Hippocampal formation (tissue), 2 donors: ENCODE measurements around the gene MSI2.
"Not testable (repeated sequence)": the region's sequence is repeated elsewhere in the genome, so short reads cannot be mapped to it uniquely, and the experiment has no call there.

Experiments used
- DNase-seq, 2 donors: peaks; one replicate each; lab custom pipeline; 2025; lab: John Stamatoyannopoulos, UW

The MSI2 gene

DNA sequence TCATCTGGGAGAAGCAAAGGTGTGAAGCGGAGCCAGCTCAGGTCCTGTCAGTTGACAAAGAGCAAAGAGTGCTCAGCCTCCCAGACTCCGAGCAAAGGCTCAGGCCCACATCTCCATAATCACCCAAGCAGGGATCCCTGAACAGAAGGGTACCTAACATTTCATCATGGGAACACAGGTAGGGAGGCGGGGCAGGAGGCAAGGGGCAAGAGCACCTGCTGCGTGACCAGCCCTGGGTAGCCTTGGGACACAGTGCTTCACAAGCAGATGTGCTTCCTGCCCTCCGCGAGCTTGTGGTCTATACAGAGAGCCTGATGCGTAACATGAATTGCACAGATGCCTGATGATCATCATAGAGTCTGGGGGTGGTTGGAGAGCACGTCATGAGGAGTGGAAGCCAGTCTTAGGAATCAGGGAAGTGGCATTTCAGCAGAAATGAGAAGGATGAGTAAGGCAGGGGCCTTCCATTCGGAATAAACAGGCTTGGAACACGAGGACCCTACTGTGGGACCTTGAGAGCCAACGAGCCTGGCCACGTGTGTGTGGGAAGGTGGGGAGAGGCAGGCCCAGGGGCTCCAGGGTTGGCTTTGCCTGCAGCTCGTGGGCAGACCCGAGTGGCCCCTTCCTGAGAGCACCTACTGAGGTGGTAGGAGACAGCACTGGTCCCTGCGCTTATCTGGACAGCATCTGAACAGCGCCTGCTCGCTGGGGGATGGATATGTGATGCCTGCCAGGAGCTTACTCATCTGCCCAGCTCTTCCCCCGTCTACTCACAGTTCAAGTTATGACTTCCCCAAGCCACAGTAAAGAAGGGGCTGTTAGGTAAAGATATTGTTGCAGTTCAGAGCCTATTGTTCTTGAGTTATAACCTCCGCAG is 363.0 kb downstream of the MSI2 start:
- no peak for DNase-seq

DNA sequence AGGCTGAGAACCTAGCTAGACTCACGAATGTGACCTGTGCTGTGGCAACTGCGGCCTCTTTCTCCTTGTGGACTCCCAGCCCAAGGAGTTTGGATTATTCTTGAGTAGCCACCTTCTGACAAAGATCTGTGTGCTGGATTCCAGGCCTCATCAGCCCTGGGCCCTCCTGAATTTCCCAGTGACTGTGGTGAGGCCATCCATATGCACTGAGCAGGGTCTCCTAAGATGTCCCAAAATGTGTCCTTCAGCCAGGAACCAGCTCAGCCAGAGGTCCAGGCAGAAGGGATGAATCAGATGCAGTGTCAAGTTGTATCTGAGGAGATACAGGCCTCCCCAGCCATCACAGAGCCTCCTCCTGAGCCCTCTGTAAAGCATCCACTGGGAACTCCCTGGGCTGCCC is 364.3 kb downstream of the MSI2 start:
- DNase-seq = no peak

DNA sequence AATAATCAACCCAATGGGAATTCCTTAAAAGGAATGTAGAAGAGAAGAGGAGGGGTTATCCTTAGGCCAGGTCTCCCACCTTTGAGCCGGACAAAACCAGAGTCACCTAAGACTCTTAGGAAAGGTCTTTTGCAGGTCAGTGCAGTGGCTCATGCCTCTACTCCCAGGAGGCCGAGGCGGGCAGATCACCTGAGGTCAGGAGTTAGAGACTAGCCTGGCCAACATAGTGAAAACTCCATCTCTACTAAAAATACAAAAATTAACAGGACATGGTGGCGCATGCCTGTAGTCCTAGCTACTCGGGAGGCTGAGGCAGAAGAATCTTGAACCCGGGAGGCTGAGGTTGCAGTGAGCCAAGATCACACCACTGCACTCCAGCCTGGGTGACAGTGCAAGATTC is 365.5 kb downstream of the MSI2 start:
- not testable (repeated sequence) for DNase-seq

DNA sequence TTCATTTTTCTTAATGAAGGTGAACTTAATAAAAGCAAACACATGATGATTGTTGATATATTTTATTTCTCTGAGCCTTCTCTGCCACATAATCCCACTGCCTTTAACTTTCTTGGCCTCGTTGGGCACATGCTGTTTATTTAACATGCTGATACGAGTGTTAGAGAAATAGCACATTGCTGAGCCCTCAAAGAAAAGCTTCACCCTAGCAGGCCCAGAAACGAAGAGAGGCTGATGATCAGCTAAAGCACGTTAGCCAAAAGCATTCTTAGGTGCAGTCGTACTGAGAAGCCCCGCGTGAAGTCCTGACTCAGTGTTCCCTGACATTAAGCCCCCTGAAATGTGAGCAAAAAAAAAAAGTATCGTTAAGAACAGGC is 366.0 kb downstream of the MSI2 start:
- no peak for DNase-seq

DNA sequence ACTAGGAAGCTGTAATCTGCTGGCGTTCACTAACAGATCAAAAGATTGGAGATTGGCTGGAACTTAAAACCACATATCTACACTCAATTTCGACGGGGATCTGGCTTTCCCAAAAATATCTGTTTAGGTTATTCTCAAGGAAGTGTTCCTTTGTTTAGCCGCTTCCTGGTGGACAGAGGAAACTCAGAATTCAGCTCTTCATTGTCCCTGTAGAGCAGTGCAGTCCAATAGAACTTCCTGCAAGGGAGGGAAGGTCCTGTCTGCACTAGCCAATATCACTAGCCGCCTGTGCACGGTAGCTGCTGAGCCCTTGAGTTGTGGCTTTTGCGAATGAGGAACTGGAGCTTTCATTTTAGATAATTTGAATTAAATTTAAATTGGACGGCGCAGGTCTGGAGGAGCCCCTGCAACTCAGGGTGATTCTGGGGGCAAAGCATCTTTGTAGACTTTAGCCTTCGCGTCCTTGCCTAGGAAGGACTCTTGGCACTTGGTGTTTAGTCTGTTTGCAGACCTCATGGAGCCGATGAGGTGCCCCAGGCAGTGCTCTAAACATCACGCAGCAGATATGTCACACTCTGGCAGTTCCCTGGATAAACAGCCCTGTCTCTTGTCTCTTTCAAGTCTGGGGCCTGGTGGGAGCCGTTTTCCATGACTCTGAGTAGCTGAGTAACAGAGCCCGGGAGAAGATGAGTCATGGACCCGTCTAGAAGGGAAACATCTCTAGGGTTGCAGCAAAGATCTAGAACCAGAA is 366.5 kb downstream of the MSI2 start:
- no peak for DNase-seq

DNA sequence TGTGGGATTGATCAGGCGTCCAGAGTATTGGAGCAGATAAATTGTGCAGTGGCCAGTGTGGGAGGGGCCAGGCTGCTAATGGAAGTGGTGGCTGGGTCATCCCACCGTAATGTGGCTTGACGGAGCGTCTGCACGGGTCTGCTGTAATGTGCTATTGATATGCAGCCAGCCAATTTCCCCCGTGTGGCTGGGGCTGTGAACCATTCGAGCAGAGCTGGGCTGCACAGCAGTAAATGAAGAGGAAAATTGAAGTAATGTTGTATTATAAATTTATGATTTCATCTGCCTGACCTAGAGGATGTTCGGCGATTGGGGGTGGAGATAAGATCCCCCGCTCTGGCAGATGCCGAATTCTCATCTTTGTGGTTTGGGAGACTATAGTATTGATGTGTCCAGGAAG is 367.3 kb downstream of the MSI2 start:
- DNase-seq = no peak

DNA sequence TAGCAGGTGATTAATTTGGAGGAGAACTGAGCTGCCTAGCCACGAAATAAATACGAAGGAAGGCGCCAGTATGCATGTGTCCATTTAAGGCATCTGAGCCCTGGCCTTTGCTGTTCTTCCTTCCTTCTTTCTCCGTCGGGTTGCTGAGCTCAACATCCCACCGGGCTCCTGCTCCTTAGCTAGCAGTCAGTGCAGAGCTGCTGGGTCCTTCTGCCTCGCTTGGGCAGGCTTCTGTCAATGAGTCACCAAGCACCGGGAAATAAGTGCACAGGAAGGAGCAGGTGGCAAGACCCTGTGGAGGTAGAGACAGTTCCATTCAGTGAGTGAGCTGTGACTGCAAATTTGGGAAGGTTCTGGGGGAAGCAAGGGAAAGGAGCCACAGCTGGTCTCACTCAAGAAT is 368.1 kb downstream of the MSI2 start:
- DNase-seq = no peak

DNA sequence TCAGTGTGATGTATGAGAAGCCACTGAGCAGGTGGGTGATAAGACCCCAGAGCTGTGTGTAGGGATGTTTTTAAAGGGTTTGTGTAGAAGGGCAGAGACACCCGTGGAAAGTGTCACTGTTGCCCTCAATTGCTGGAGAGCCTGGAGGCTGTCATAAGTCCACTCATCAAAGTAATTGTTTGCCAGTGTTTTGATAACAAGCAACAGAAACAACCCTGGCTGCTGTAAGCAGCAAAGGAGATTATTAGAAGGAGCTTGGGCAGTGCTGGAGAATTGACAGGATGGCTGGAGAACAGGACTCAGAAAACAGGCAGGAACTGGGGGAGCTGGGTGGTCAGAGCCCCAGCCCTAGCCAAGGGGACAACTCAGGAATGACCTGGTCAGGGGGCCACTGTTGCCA is 369.2 kb downstream of the MSI2 start:
- DNase-seq = no peak

DNA sequence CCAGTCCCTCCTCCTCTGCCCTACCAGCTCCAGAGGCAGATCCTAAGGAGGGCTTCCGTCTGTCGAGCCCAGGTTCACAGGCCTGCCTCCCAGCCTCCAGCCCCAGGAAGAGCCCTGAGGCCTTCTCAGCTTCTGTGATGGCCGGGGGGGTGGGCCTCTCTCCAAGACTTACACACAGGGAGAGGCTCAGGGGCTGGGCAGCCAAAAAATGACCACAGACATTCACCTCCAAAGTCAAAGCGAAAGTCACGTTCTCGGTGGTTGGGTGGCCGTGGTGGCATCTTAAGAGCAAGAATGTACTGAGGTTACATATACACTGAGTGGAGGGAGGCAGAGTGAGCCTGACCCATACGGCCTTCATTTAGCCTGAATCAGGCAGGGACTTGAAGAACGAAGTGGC is 369.6 kb downstream of the MSI2 start:
- no peak for DNase-seq

DNA sequence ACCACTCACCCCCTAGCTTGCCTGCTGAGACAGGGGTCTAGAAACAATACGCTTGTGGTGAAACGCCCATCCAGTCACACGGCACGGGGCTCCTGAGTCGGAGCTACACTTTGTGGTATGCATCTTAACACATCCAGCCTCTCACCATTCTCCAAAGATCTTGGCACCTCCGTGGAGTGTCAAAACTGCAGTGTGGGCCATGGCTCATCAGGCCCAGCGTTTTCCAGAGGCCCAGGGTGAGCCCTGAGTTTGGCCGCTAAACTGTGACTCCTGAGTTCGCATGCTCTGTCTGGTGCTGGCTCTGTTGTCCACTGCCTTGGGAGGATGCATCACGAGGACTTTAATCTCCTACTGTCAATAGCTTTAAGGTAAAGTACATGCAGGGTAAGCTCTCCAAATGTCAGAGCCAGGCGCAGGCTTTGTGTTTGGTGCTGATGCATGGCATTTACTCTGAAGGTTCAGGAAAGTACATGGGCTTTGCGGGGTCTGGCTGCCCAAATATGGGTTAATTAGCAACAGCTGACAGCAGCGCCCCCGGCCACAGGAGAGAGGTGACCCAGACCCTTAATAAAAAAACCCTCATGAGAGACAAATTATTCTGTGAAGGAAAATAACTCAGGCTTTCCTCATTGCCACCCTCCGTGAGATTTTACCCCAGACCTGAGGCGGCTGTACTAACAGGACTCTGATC is 370.3 kb downstream of the MSI2 start:
- DNase-seq = no peak

DNA sequence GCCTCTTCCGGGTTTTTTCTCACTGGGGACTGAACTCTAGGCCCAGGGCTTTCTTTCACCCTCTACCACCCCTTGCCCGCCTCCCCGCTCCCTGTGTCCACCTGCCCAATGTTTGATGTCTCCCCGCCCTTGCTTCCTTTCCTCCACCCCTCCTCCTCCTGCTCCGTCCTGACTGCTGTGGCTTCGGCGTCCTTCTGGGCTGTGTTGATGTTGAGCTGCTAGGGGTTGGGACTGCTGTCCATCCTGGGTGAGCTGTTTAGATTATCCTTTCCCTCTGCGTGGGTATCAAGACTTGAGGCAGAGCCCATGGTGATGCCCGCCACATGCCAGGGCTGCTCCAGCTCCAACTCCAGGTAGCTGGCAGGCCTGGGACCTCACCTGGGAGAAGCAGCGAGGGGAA is 371.3 kb downstream of the MSI2 start:
- no peak for DNase-seq

DNA sequence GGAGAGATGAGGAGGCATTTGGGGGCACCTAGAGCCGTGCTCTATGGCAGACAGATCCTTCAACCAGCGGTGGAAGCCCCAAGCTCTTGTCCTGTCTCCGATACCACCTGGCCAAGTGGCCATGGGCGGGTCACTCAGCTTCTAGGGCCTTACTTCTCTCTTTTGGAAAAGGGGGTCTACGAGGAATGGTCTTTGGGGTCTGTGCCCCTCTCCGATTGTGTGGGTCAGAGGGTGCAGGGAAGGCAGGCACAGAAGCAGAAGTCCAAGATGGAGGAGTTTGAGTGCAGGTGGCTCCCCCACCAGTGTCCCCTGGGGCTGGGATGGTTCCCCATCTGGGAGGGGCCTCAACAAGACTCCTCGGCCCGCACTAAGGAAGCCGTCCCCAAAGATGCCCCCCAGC is 372.1 kb downstream of the MSI2 start:
- no peak for DNase-seq

DNA sequence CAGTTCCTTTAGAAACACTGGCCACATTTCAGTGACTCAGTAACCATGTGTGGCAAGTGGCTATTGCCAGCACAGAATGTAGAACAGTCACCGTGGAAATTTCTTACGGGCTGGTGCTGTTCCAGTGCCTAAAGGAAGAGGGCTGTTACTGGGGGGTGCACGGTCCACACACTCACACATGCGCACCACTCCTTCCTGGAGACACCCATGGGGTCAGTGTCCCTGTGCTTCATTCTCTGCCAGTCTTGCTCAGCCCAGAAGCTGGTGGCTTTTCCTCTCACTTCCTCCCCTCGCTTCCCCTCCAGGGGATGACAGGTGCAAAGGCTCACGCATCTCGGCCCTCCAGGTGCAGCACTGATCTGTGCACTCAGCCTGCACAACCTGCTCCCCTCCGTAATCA is 373.1 kb downstream of the MSI2 start:
- no peak for DNase-seq

DNA sequence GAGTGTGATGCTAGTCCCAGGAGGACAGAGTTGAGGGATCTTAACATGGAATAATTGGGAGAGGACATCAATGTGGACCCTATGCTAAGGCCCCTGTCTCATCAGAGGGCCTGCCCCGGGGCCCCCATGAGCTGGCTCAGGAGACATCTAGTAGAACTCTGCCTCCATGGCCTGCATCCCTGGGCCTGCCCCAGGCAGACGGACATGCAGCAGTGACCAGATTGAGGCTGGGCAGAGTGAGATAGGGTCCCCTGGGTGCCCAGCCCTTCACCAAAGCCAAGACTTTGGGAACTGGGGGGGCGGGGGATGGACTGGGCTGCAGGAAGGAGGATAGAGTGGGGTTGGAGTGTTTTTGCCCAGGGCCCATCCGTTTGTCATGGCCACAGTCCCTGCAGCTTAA is 373.6 kb downstream of the MSI2 start:
- no peak for DNase-seq

DNA sequence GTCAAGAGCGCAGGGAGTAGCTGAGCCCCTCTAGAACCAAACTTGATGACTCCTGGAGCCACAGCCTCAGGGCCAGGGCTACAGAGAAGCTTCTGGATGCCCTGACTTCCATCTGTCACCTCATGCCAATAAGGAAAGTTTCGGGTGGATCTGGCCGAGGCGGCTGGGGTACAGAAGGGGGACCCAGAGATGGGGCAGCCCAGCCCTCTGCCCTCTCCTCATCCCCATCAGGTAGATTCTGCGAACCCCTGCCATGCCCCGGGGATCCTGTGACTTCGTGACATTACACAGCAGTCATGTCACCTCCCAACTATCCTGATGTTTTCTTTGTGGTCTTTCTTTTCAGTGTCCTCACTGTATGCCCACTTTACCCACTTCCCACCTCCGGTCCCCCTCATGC is 374.4 kb downstream of the MSI2 start:
- no peak for DNase-seq

DNA sequence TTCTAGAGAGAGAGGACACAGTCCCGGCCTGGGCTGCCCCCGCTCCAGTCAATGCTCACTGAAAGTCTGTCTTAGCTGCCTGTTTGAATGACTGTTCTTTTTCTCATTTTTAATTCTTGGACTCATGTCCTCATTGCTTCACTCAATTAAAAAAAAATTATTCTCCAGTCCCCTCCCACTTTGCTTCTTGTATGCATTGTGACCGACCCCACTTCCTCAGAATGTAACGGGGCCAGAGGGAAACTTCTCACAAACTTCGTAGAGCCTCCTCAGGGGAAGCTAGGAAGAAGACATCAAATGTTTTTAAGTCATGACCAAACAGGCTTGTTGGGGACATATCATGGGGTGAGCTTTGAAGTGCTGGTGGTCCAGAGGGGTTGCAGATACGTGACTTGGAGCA is 375.5 kb downstream of the MSI2 start:
- DNase-seq = no peak

DNA sequence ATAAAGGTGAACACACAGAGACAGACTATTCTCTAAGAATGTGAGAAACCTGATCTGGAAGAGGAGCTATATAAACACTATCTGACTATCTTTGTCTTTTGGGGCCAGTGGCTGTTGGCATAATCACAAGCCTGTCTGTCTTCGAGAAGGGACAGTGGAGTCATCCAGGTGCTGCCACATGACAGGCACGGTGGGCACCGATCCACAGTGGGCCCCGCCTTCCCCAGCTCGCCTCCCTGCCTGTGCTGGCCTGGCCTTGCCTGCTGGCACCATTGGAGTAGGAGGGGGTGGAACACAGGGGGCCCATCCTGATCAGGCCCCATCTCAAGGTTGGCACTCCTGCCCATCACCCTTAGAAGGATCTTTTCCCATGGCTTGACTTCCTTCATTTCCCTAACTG is 376.0 kb downstream of the MSI2 start:
- DNase-seq = no peak

DNA sequence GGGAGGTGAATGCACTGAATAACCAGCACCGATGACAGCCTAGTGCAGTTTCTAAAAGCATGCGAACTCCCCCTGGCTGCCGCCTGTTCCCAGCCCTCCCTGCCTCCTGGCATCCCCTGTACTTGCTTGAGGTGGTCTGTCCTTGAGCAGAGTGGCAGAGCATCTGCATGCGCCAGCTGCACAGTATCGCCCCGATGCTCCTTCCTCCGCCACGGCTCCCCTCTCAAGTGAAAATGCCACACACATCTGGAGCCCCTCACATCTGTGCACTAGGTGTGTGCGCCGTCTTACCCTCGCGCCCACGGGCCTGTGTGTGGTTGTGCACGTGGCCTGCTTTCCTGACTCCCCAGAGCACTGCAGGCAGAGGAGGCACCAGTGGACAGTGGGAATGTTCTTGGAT is 376.9 kb downstream of the MSI2 start:
- no peak for DNase-seq

DNA sequence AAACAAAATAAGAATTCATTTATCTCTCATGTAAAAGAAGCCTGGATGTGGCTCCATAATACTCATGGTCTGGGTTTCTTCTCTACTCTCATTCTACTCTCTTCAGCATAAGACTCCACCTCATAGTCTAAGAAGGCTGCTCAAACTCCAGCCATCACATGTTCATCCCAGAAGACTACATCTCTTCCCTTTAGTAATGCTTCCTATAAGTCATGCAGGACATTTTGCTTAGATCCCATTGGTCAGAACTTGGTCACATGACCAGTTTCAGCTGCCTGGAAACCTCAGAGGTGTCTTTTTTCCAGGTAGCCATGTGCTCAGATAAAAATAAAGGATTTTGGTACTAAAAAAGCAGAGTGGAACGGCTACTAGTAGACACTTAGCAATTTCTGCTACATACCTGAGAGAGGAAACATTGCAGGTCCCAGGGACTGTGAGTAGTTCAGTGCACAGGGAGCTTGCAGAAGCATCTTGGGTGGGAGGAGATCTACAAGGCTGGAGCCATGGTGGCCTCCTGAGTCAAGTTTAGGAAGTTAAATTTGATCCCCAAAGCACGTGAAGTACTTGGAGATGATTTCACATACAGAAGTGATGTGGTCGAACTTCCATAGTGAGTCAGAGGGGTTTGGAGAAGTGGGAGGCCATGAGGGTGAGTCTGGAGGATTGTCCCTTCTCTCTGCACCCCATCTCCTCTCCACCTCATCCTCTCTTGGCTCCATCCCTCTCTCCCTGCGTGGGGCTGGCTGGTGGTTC is 378.6 kb downstream of the MSI2 start:
- DNase-seq = no peak

DNA sequence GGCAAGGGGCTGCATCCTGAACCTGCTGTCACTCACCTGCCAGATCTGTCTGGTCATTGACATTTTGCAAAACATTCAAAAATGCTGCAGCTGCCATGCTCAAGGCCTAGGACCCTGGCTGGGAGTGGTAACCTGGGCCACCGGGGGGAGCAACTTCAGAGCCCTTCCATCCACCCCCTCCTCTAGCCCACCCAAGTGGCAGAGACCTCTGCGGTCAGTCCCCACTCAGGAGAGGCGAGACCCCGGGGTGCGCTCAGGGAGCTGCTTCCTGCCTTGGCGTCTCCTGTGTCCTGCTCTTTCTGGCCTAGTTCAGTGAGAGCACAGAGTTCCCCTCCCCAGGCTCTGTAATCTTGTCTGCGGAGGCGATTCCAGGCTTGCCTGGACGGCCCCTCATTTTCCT is 380.0 kb downstream of the MSI2 start:
- no peak for DNase-seq

DNA sequence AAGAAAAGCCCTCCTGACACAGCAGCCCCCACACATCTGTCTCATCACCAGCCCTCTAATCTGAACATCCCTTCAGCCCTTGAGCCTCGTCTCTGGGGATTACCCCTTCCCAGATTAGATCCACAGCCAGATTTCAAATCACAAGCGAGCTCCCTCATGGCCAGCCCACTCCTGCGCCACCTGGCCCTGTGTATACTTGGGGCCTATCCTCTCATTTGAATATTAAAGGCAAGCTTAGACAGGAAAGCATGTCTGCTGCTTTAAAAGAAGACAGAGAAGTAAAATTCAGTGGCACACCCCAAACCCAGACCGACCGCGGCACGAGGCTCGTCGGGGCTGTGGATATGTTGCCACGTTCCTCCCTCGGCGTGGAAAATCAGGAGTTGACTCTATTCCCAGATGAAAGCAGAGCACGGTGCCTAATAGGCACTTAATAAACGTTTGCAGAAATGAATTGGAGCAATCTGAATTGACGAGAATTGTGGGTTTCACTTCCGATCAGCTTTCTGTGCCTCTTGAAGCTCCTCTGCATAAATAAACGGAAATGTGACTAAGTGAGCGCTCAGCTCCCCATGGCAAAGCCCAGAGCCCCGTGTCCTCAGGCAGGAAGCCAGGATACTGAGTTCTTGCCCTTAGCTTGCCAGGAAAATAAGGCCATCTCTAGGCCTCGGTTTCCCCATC is 380.8 kb downstream of the MSI2 start:
- no peak for DNase-seq

DNA sequence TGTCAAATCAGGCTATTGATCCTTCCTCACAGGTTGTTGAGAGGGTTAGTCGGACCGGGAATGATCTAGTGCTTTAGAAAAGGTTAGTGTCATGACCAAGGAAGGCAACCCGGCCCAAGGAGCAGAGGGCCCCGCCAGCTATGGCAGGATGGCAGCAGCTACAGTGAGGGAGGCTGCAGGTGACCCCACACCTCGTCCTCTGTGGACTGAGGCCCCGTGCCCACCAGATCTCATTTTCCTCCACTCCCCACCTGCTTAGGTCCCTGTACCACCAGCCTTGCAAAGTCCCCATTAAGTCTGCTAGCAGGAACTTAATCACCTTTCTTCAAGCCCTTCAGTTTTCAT is 381.3 kb downstream of the MSI2 start:
- no peak for DNase-seq
